Osteocyte (in vitro differentiated cells): ENCODE measurements around the gene PROK1. TPM values are rescaled to one million over a fixed set of nuclear protein-coding genes. Genes with fewer than 3 reads are reported as not detected.

ENCODE experiments used
- DNase-seq: peaks from one replicate; pipeline ENCODE4 v3.0.0; 2021; ENCODE audit warnings: mixed read lengths; ENCODE audit not compliant: unreplicated experiment; ENCODE audit errors: extremely low spot score
- H3K27ac Mint-ChIP-seq: one replicate; pipeline ENCODE4 v1.8.0; 2021; ENCODE audit warnings: mild to moderate bottlenecking, mixed read lengths; ENCODE audit not compliant: unreplicated experiment
- H3K27me3 Mint-ChIP-seq: one replicate; pipeline ENCODE4 v1.8.0; 2021; ENCODE audit warnings: mixed read lengths; ENCODE audit not compliant: unreplicated experiment
- H3K36me3 Mint-ChIP-seq: one replicate; pipeline ENCODE4 v1.8.0; 2021; ENCODE audit warnings: mixed read lengths; ENCODE audit not compliant: unreplicated experiment
- H3K4me1 Mint-ChIP-seq: one replicate; pipeline ENCODE4 v1.8.0; 2021; ENCODE audit warnings: mixed read lengths; ENCODE audit not compliant: unreplicated experiment
- H3K4me3 Mint-ChIP-seq: one replicate; pipeline ENCODE4 v1.8.0; 2021; ENCODE audit warnings: mild to moderate bottlenecking, moderate library complexity, mixed read lengths; ENCODE audit not compliant: unreplicated experiment
- H3K9me3 Mint-ChIP-seq: one replicate; pipeline ENCODE4 v1.8.0; 2021; ENCODE audit warnings: mixed read lengths; ENCODE audit not compliant: unreplicated experiment
- total RNA-seq: library from RNA; stranded (reverse); gene quantifications from 2 replicates; pipeline ENCODE4 v1.2.1, GENCODE V29; 2021
- TF ChIP-seq, protein P1 (sequence below): fragments of 200-600 bp; sonication (generic); IDR thresholded peaks from 2 replicates; pipeline ENCODE4 v1.5.0; 2021; ENCODE audit warnings: antibody characterized with exemption, mild to moderate bottlenecking, moderate library complexity

Gene PROK1
- total RNA-seq, 1 donor from 2014 or later: not detected

DNA sequence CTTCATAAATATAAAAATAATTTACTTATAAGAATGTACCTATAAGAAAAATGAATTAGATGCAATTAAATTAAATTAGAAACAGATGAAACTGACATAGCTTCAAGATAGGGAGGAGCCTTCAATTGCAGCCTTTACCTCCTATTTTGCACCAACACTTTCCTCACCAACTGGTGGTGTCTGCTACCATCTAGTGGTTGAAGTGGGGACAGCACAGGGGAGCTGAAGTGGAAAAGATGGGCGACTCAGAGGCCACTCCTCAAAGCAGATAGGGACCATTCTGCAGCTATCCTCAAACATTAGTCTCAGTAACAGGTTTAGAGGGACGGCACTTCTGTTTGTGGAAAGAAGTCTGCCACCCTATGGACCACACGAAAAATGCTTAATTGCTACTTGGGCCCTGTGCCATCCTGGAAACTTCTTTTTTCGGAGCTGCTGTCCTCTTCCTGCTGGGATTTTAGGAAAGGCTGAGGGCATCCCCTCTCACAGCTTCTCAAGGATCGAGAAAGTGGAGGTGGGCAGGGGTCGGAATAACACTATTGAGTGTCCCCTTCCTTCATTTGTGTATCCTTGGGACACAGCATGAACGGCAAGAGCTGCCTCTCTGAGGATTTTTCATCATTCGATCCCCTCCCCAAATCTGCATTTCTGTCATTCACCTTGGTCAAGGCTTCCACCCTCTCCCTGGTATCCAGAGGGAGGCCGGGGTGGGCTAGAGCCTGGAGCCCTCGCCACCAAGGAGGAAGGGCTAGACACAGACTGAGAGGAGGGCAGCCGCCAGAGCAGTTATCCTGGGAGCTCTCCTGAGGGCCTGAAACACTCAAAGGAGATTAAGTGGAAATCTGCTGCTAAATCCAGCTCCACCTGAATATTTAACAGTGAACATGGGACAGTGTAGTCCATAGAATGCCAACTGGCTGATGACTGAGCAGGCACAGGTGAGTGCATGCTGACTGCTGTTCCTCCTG is 9.6 kb downstream of the PROK1 start:
- Mint-ChIP-seq H3K9me3 (no peaks in the 10 kb centered on the region), H3K4me3 (no peak overlapping the region), H3K36me3 (no peaks in the 10 kb centered on the region), H3K4me1 (no peaks in the 10 kb centered on the region), H3K27ac (no peak overlapping the region), H3K27me3 (peaks cover 2% of the 10 kb centered on the region)
- DNase-seq: peak; percentile 91
- TF ChIP-seq, protein P1, sequence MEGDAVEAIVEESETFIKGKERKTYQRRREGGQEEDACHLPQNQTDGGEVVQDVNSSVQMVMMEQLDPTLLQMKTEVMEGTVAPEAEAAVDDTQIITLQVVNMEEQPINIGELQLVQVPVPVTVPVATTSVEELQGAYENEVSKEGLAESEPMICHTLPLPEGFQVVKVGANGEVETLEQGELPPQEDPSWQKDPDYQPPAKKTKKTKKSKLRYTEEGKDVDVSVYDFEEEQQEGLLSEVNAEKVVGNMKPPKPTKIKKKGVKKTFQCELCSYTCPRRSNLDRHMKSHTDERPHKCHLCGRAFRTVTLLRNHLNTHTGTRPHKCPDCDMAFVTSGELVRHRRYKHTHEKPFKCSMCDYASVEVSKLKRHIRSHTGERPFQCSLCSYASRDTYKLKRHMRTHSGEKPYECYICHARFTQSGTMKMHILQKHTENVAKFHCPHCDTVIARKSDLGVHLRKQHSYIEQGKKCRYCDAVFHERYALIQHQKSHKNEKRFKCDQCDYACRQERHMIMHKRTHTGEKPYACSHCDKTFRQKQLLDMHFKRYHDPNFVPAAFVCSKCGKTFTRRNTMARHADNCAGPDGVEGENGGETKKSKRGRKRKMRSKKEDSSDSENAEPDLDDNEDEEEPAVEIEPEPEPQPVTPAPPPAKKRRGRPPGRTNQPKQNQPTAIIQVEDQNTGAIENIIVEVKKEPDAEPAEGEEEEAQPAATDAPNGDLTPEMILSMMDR: peak; percentile 97

DNA sequence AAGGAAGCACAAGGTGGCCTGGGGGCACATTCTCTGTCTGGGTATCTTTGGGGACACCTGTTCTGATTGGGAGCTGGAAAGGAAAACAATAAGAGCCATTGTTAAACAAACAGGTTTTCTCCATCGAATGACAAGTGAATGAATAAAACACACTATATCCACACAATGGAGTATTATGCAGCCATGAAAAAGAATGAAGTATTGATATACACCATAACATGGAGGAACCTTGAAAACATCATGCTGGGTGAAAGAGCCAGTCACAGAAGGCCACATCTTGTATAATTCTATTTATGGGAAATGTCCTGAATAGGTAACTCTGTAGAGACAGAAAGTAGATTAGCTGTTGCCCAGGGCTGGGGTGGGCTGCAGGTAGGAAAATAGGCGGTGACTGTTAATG is 11.1 kb downstream of the PROK1 start:
- Mint-ChIP-seq H3K4me1 (no peaks in the 10 kb centered on the region), H3K36me3 (no peaks in the 10 kb centered on the region), H3K27ac (no peak overlapping the region), H3K27me3 (peaks cover 7% of the 10 kb centered on the region), H3K9me3 (no peaks in the 10 kb centered on the region), H3K4me3 (no peak overlapping the region)
- no peak for DNase-seq
- TF ChIP-seq, protein P1: no peak

DNA sequence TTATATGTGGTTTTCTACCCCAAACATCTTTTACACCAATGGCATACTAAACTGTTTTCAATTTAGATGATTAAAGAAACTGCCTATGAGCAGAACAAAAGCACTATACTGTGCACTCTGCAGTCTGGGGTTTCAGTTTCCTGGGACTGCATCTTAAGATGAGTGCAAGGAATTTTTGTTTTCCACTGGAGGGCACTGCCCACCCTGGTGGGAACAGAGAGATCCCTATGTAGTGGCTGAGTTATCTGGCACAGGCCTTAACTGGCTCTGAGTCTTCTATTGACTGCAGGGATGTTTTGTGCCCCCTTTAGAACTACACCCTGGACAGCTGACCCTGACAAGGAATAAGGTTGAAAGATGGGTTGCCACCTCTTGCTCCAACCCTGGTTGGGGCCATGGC is 12.0 kb downstream of the PROK1 start:
- DNase-seq: no peak

DNA sequence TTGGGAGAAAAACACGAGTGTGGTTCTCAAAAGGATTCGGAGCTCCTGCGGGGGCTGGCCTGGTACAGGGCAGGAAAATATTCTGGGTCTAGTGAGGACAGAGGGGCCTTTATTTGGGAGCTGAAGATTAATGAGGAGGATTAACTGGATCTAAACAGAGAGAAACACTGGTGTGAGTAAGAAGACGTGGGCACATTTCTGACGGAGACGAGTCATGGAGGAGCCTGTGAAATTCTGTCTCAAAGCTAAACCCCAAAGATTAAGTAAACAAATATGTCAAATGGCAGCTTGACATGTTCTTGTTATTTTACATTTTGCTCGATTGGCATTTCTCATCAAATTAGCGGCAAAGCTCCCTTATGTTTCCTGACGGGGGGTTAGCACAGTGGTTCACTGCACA is 12.8 kb downstream of the PROK1 start:
- DNase-seq: no peak
- H3K27ac Mint-ChIP-seq: no peak overlapping the region
- H3K4me3 Mint-ChIP-seq: no peak overlapping the region
- no peaks in the 10 kb centered on the region for H3K4me1 Mint-ChIP-seq
- peaks cover 10% of the 10 kb centered on the region for H3K27me3 Mint-ChIP-seq
- no peaks in the 10 kb centered on the region for H3K9me3 Mint-ChIP-seq
- H3K36me3 Mint-ChIP-seq: no peaks in the 10 kb centered on the region
- TF ChIP-seq, protein P1: no peak

More for the DNA sequence above, 12.0 kb downstream of the PROK1 start:
- Mint-ChIP-seq H3K9me3 (no peaks in the 10 kb centered on the region), H3K27ac (no peak overlapping the region), H3K4me1 (no peaks in the 10 kb centered on the region), H3K36me3 (no peaks in the 10 kb centered on the region), H3K27me3 (peaks cover 7% of the 10 kb centered on the region), H3K4me3 (no peak overlapping the region)
- TF ChIP-seq, protein P1: peak; percentile 24

DNA sequence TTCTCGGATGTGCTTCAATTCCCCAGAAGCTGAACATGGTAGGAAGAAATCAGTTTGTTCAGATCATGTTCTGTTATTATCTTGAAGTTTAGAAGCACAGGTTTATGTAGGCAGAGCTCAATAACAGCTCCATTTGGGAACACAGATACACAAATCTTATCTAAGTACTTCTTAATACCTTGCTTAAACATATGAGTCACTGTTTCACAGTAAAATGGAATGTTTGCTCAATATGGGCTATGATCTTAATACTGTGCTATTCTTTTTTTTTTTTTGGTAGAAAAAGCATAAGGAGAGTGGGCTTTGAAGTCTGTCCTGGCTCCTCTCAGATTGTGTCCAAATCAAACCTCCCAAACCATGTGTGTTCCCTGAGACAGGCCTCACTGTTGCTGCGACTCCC is 13.4 kb downstream of the PROK1 start:
- Mint-ChIP-seq H3K27me3 (peaks cover 14% of the 10 kb centered on the region), H3K4me1 (no peaks in the 10 kb centered on the region), H3K36me3 (no peaks in the 10 kb centered on the region), H3K4me3 (no peak overlapping the region), H3K9me3 (no peaks in the 10 kb centered on the region), H3K27ac (no peak overlapping the region)
- TF ChIP-seq, protein P1: no peak
- DNase-seq: no peak
